Activated CD4-positive, alpha-beta T cell treated with anti-CD3 and anti-CD28 coated beads for 36 hours (primary cell): ENCODE data around the gene ARL2BP. TPM values are rescaled to one million over a fixed set of nuclear protein-coding genes. Genes with fewer than 3 reads are reported as not detected.

Experiments used
- ATAC-seq: fragments of 200-7000 bp; cut with Tn5 transposase; one replicate; pipeline ENCODE4 v1.10.0; 2021; ENCODE audit warnings: mild to moderate bottlenecking, moderate library complexity
- CTCF ChIA-PET: fragments of 350-600 bp; sonication (Branson Sonifier 250); formaldehyde crosslinking; loops from one replicate; lab custom pipeline; 2021; ENCODE audit warnings: antibody characterized with exemption; lab: Charles Lee
- POLR2A ChIA-PET: fragments of 350-600 bp; sonication (Branson Sonifier 250); formaldehyde crosslinking; loops from one replicate; lab custom pipeline; 2021; ENCODE audit warnings: antibody characterized with exemption, inconsistent platforms; lab: Charles Lee
- DNase-seq: peaks from one replicate; pipeline ENCODE4 v3.0.0-alpha.2; 2020
- H3K27ac Mint-ChIP-seq: one replicate; pipeline ENCODE4 v1.8.0; 2021; ENCODE audit warnings: mixed read lengths
- H3K27me3 Mint-ChIP-seq: one replicate; pipeline ENCODE4 v1.8.0; 2021; ENCODE audit warnings: mixed read lengths
- H3K36me3 Mint-ChIP-seq: one replicate; pipeline ENCODE4 v1.8.0; 2021; ENCODE audit warnings: low read depth, mixed read lengths
- H3K4me1 Mint-ChIP-seq: one replicate; pipeline ENCODE4 v1.8.0; 2021; ENCODE audit warnings: mixed read lengths
- H3K4me3 Mint-ChIP-seq: one replicate; pipeline ENCODE4 v1.8.0; 2021; ENCODE audit warnings: mild to moderate bottlenecking, moderate library complexity, mixed read lengths
- H3K9me3 Mint-ChIP-seq: one replicate; pipeline ENCODE4 v1.8.0; 2021; ENCODE audit warnings: low read depth, mixed read lengths
- intact Hi-C, 2 experiments: fragments of 100-400 bp; cut with DNase I in 1 of 2; cut with micrococcal nuclease in 1 of 2; formaldehyde crosslinking; loops; one replicate each; pipeline versions ENCODE4 v1.14.2 to v1.15.1; 2022 to 2024; cut with DNase I, micrococcal nuclease
- total RNA-seq, 2 experiments: library from RNA; stranded (reverse); gene quantifications; one replicate each; pipeline ENCODE4 v1.2.3, GENCODE V29; 2021

Gene ARL2BP
- total RNA-seq, 2 experiments from 2014 or later, result 9.9 to 11.1 TPM

DNA sequence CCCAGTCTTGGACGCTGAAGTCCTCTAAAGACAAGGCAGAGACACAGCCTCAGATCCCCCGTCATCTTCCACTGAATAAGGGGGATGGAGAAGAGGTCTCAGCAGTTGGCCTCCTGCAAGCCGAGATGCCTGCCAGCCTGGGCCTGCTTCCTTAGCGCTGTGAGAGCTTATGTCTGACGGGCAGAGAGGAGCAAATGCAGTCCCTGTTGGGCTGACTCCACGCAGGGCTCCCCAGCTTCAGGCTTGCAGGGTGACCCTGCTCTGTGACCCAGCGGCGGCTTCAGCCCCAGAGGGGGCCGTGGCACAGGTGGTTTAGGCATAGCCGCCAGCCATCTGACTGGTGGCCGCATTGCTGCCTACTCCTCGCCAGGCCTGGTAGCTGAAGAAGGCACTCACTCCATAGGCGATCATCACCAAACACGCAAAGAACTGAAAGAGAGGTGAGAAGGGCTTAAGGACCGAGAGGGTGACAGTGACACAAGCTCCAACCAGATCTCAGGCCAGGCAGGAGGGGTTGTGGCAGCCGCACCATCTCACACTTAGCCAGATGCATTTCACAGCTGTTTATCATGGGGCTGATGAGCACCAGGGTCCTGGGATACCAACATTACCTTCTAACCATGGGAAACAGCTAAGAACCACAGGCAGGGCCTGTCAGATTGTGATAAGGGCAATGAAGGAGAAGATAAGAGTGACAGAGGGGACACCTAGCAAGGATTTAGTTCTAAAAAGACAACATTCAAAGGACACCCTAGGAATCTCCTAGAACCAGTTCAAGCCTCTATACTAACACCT, 11.7 kb downstream of the ARL2BP start:
- ChIA-PET CTCF (interaction anchor here (2.0 kb wide), 1 partner anchor 8 kb away, joined by 5 read pairs; no protein-coding TSS in a partner anchor), POLR2A (no interaction called here)
- Mint-ChIP-seq H3K4me3 (no peak overlapping the region), H3K27me3 (no peaks in the 10 kb centered on the region), H3K9me3 (no peaks in the 10 kb centered on the region), H3K4me1 (peaks cover 15% of the 10 kb centered on the region), H3K36me3 (peaks cover 12% of the 10 kb centered on the region), H3K27ac (no peak overlapping the region)
- ATAC-seq, result no peak
- intact Hi-C loops, result no loop called here
- no peak for DNase-seq

DNA sequence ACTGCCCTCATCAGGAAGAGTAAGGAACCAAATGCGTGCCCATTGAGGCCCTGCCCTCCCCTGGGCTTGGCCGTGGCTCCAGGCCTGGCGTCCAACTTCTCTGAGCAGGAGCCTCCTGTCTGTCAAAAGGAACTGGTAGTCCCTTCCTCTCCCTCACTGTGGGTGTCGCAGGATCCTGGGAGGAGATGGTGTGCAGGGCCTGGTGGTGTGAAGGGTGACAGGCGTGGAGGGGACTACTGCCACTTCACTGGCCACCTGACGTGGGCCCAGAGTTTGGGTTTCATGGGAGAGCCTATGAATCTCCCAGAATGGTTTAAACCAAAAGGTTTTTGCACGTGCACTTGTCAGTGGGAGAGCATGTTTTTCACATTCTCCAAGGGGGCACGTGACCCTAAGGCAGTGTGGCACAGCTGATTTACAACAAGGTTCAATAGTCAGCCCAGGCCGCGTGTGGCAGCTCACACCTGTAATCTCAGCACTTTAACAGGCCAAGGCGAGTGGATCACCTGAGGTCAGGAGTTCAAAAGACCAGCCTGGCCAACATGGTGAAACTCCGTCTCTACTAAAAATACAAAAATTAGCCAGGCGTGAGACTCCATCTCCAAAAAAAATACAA, 12.5 kb downstream of the ARL2BP start:
- H3K4me3 Mint-ChIP-seq, result no peak overlapping the region
- intact Hi-C loops, result no loop called here

DNA sequence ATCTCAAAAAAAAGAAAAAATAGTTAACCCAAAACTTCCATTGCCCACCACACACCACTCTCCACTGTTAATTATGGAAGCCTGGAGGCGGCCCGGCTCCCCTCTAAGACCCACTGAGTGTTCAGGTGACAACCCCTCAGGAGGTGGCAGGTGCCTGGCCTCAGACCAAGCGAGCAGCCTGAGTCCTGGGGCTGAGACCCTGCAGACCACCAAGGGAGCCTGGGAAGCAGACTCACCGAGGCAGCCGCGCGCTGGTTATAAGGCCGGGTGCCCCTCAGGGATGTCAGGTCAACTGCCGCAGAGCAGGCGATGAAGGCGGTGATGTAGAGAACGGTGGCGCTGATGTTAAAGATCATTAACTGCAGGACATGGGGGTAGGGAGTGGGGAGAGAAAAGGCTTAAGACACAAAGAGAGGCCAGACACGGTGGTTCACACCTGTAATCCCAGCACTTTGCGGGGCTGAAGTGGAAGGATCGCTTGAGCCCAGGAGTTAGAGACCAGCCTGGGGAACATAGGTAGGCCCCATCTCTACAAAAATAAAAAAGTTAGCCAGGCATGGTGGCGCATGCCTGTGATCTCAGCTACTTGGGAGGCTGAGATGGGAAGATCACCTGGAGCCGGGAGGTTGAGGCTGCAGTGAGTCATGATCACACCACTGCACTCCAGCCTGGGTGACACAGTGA, 13.3 kb downstream of the ARL2BP start:
- ChIA-PET CTCF (interaction anchor here (0.7 to 2.0 kb wide), 2 partner anchors 9 to 422 kb away, joined by 3 to 5 read pairs; no protein-coding TSS in a partner anchor), POLR2A (interaction anchor here (0.6 kb wide), 1 partner anchor 63 kb away, joined by 3 read pairs; no protein-coding TSS in a partner anchor)
- DNase-seq, result no peak
- Mint-ChIP-seq H3K4me1 (peaks cover 15% of the 10 kb centered on the region), H3K4me3 (no peak overlapping the region), H3K9me3 (no peaks in the 10 kb centered on the region), H3K27me3 (no peaks in the 10 kb centered on the region), H3K27ac (no peak overlapping the region), H3K36me3 (no peaks in the 10 kb centered on the region)
- ATAC-seq, result no peak
- intact Hi-C loops, result no loop called here

More for the DNA sequence above, 12.5 kb downstream of the ARL2BP start:
- DNase-seq (no peak), ATAC-seq (no peak)
- Mint-ChIP-seq H3K36me3 (peaks cover 5% of the 10 kb centered on the region), H3K9me3 (no peaks in the 10 kb centered on the region), H3K27me3 (no peaks in the 10 kb centered on the region), H3K4me1 (peaks cover 15% of the 10 kb centered on the region), H3K27ac (no peak overlapping the region)
- ChIA-PET CTCF (interaction anchor here (0.7 to 2.0 kb wide), 2 partner anchors 9 to 421 kb away, joined by 3 to 5 read pairs; no protein-coding TSS in a partner anchor), POLR2A (no interaction called here)

DNA sequence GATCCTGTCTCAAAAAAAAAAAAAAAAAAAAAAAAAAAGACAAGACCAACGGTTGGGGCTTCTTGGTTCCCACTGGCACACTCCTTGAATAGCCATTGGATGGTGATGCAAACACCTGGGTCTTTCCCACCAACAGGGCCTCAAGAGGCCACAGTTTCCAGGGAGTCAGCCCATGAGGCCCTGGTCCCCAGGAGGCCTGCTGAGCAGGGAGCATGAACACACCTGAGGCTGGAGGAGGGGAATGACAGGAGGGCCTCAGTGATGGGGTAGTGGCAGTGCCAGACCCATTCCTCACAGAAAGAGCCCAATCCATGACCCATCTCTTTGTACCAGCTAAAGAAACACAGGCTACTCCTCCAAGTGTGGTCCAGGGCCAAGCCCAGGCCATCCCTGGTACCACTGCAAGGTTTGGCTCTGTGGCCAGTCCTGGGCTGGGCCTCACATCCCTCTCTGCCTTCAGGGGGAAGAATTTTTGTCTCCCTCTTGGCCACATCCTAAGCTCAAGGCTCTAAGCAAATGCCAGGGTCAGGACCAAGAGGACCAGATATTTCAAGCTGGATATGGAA, 13.9 kb downstream of the ARL2BP start:
- CTCF ChIA-PET, result interaction anchor here (1.1 kb wide), 1 partner anchor 9 kb away, joined by 3 read pairs; no protein-coding TSS in a partner anchor

DNA sequence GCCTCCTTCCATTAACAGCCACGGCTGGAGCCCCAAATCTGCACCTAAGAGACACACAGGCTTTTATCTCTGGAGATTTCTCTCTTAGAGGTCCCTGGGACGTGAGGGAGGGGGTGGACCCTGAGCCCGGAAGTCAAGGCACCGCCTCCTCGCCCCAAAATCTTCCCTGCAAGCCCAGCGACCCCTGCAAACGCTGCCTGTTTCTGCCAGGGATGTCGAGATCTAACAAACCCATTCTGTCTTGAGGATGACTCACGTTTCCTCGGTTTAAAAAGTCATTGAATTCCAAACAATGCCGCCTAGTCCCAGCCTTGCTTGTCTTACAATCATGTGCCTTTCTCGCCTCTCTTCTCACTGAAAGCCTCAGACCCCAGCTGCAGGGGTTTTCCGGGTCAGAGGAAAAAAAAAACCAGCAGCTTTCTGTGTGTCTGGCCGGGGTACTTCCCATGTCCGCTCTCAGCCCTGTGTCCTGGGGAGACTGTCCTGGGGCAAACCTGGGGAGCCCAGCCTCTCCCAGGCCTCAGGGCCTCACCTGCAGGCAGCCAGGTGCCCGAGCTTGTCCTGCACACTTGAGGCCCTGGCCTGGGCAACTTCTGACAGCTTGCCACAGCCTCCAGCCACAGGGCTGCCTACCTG, 15.4 kb downstream of the ARL2BP start:
- ChIA-PET POLR2A (interaction anchor here (1.3 kb wide), 1 partner anchor 10 kb away, joined by 3 read pairs; no protein-coding TSS in a partner anchor), CTCF (interaction anchor here (0.6 to 1.4 kb wide), 3 partner anchors 8 to 152 kb away, joined by 3 read pairs; no protein-coding TSS in a partner anchor)
- intact Hi-C loops, result no loop called here
- peak overlapping the region; percentile 21 for H3K4me3 Mint-ChIP-seq
- no peaks in the 10 kb centered on the region for H3K36me3 Mint-ChIP-seq
- H3K27me3 Mint-ChIP-seq, result no peaks in the 10 kb centered on the region
- no peaks in the 10 kb centered on the region for H3K9me3 Mint-ChIP-seq
- DNase-seq, result peak; percentile 30
- ATAC-seq, result peak; percentile 63
- H3K4me1 Mint-ChIP-seq, result peaks cover 23% of the 10 kb centered on the region
- H3K27ac Mint-ChIP-seq, result peak overlapping the region; percentile 82

More for the DNA sequence above, 13.9 kb downstream of the ARL2BP start:
- Mint-ChIP-seq H3K9me3 (no peaks in the 10 kb centered on the region), H3K36me3 (no peaks in the 10 kb centered on the region), H3K4me1 (peaks cover 15% of the 10 kb centered on the region), H3K27me3 (no peaks in the 10 kb centered on the region), H3K4me3 (no peak overlapping the region), H3K27ac (no peak overlapping the region)
- no peak for ATAC-seq
- intact Hi-C loops, result no loop called here
- DNase-seq, result no peak
- POLR2A ChIA-PET, result interaction anchor here (0.6 to 0.7 kb wide), 3 partner anchors 10 to 64 kb away, joined by 3 to 4 read pairs (median 3); no protein-coding TSS in a partner anchor

DNA sequence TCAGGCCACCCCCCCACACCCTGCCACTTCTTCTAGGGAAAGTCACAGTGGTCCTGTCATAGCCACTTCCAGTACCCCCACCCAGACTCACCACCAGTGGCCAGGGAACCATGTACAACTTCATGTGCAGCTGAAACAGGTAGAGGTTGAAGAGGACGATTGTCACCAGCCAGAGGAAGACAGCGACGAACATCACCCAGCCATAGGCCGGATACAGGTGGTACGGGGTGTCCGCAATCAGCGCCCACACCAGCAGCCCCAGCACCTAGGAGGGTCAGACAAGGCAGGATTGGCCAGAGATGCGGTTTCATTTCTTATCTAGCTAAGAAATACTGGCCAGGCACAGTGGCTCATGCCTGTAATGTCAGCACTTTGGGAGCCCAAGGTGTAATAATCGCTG, 16.7 kb downstream of the ARL2BP start:
- intact Hi-C loops, result no loop called here
- H3K36me3 Mint-ChIP-seq, result no peaks in the 10 kb centered on the region
- H3K4me3 Mint-ChIP-seq, result no peak overlapping the region
- peaks cover 36% of the 10 kb centered on the region for H3K4me1 Mint-ChIP-seq
- ChIA-PET POLR2A (interaction anchor here (1.3 kb wide), 1 partner anchor 11 kb away, joined by 3 read pairs; no protein-coding TSS in a partner anchor), CTCF (no interaction called here)
- no peaks in the 10 kb centered on the region for H3K27me3 Mint-ChIP-seq
- DNase-seq, result no peak
- H3K27ac Mint-ChIP-seq, result no peak overlapping the region
- no peak for ATAC-seq
- no peaks in the 10 kb centered on the region for H3K9me3 Mint-ChIP-seq

DNA sequence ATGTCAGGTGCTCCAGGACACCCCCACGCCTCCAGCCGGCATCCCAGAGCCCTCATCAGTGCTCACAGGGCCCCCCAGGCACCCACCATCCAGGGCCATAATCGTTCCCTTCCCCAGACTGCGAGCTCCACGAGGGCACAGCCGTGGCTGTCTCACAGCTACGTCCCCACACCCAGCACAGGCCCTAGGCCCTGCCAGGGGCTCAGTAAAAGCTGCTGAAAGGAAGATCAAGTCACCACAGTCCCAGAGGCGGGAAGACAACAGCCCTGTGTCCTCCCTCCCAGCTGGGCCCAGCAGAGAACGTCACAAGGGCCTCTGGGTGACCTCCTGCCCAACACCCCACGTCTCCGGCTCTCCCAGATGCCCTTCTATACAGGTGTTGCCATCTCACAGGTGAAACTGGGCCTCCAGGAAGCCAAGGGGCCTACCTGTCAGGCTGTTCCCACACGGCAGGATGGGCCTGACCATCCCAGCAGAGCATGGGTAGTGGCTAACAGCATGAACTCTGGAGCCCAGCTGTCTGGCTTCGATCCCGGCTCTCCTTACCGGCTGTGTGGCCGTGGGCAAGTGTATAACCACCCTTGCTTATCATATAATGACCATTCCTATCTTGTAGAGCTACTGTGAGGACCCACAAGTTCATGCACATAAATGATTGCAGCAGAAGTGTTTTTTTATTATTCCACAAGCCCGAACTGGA, 17.9 kb downstream of the ARL2BP start:
- intact Hi-C loops, result no loop called here
- DNase-seq, result no peak
- ChIA-PET POLR2A (no interaction called here), CTCF (no interaction called here)
- ATAC-seq, result no peak
- H3K4me1 Mint-ChIP-seq, result peaks cover 47% of the 10 kb centered on the region
- H3K9me3 Mint-ChIP-seq, result no peaks in the 10 kb centered on the region
- no peak overlapping the region for H3K27ac Mint-ChIP-seq
- no peaks in the 10 kb centered on the region for H3K36me3 Mint-ChIP-seq
- H3K27me3 Mint-ChIP-seq, result no peaks in the 10 kb centered on the region
- no peak overlapping the region for H3K4me3 Mint-ChIP-seq

DNA sequence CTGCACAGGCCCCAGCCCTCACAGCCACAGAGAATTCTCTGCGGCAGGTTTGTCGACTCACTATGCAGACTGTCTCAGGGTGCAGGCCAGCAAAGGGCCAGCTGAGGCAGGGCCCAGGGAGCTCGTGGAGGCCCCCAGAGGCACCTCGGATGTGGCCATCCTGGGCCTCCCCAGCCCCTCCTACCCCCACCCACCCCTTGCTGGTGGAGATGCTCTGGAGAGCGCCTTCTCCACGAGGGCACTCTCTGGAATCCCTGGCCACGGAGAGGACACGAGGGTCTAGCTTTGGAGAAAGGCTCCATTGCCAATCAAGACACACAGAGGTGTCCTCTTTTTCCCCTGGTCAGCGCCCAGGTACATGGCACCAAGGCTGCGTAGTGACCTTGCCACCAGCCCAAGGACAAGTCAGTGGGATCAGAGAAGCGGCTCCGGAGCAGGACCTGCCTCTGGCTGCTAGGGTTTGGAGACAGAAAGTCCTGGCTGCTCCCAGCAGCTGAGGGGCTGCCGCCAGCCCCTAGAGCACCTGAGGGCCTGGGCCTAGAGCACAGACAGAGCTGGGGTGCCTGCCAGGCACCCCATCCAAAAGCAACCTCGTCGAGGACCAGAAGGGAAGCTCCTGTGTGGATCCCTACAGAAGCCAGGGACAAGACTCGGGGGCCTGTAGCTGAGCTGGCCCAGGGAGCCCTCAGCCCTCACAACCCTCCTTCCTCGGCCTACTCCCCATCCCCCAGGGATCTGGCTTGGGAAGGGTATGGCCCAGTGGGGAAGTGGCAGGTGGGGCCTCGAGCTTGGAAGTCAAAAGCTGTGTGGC, 18.7 kb downstream of the ARL2BP start:
- no peak overlapping the region for H3K4me3 Mint-ChIP-seq
- H3K36me3 Mint-ChIP-seq, result no peaks in the 10 kb centered on the region
- POLR2A ChIA-PET, result no interaction called here
- CTCF ChIA-PET, result interaction anchor here (0.5 to 0.6 kb wide), 2 partner anchors 73 to 169 kb away, joined by 3 read pairs; no protein-coding TSS in a partner anchor
- H3K27me3 Mint-ChIP-seq, result no peaks in the 10 kb centered on the region
- H3K4me1 Mint-ChIP-seq, result peaks cover 55% of the 10 kb centered on the region
- H3K27ac Mint-ChIP-seq, result no peak overlapping the region
- DNase-seq (no peak), ATAC-seq (no peak)
- intact Hi-C loops, result no loop called here
- H3K9me3 Mint-ChIP-seq, result no peaks in the 10 kb centered on the region

DNA sequence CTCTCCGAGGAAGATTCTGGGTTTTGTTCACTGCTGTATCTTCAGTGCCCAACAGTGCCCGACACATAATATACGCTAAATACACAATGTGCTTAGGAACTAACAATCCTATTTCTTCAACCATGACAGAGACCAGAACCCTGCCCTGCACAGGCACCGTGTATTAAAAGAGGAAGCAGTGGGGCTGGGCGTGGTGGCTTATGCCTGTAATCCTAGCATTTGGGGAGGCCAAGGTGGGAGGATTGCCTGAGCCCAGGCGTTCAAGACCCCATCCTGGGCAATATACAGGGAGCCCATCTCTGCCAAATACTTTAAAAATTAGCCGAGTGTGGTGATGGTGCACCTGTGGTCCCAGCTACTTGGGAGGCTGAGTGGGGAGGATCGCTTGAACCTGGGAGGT, 19.3 kb downstream of the ARL2BP start:
- ATAC-seq, result no peak

More for the DNA sequence above, 19.3 kb downstream of the ARL2BP start:
- no peak for DNase-seq
- H3K27ac Mint-ChIP-seq, result no peak overlapping the region
- ChIA-PET CTCF (interaction anchor here (0.5 to 0.6 kb wide), 2 partner anchors 74 to 169 kb away, joined by 3 read pairs; no protein-coding TSS in a partner anchor), POLR2A (no interaction called here)
- no peak overlapping the region for H3K4me3 Mint-ChIP-seq
- intact Hi-C loops, result no loop called here
- peaks cover 59% of the 10 kb centered on the region for H3K4me1 Mint-ChIP-seq
- no peaks in the 10 kb centered on the region for H3K9me3 Mint-ChIP-seq
- no peaks in the 10 kb centered on the region for H3K27me3 Mint-ChIP-seq
- no peaks in the 10 kb centered on the region for H3K36me3 Mint-ChIP-seq
